A549 (cell line): ENCODE results near the gene CCT8. TPM values are rescaled to one million over a fixed set of nuclear protein-coding genes. Genes with fewer than 3 reads are reported as not detected.

Source experiments
- ATAC-seq, 2 experiments: fragments of 200-7000 bp in 1 of 2; fragments of >200 bp in 1 of 2; cut with Nextera tagmentation in 1 of 2; cut with Tn5 transposase in 1 of 2; 3 replicates each; pipeline versions ENCODE4 v1.8.0 to v1.9.1; 2018 to 2020; ENCODE audit warnings: mild to moderate bottlenecking in 1 of 2, moderate library complexity in 1 of 2
- CTCF ChIA-PET: fragments of 300-600 bp; sonication (Branson Sonifier 250); formaldehyde crosslinking; extraction: SDS; loops from one replicate; lab custom pipeline; 2021; ENCODE audit warnings: antibody characterized with exemption, inconsistent platforms; lab: Yijun Ruan, JAX
- POLR2A ChIA-PET: fragments of 350-600 bp; formaldehyde crosslinking; extraction: SDS; loops from one replicate; lab custom pipeline; 2021; ENCODE audit warnings: antibody characterized with exemption, inconsistent platforms; lab: Yijun Ruan, JAX
- DNase-seq, 2 experiments: peaks; one replicate each; pipeline versions ENCODE4 v3.0.0 to v3.0.0-alpha.2; 2011 to 2016; ENCODE audit warnings: low read depth in 1 of 2, low spot score in 1 of 2
- FAIRE-seq: peaks from 2 replicates; lab custom pipeline; 2011; peaks lifted over from hg19 to GRCh38; lab: Jason Lieb, UNC
- H3K27ac ChIP-seq, 2 experiments: fragments of >200 bp; sonication (Bioruptor Twin); formaldehyde crosslinking; 3 replicates each; pipeline ENCODE4 v1.5.1; 2016 to 2017
- H3K4me1 ChIP-seq: fragments of >200 bp; sonication (Bioruptor Twin); formaldehyde crosslinking; 3 replicates; pipeline ENCODE4 v1.6.1; 2016
- H3K4me2 ChIP-seq: fragments of >200 bp; sonication (Bioruptor Twin); formaldehyde crosslinking; 3 replicates; pipeline ENCODE4 v1.6.1; 2016
- H3K4me3 ChIP-seq: fragments of >200 bp; sonication (Bioruptor Twin); formaldehyde crosslinking; 3 replicates; pipeline ENCODE4 v1.5.1; 2016
- H3K9me3 ChIP-seq: fragments of >200 bp; sonication (Bioruptor Twin); formaldehyde crosslinking; 3 replicates; pipeline ENCODE4 v1.6.1; 2016
- CBX2 ChIP-seq: fragments of 200-600 bp; sonication (generic); IDR thresholded peaks from 2 replicates; pipeline ENCODE4 v1.6.1; 2016; ENCODE audit warnings: low read depth, mild to moderate bottlenecking, borderline replicate concordance
- CBX8 ChIP-seq: fragments of 200-600 bp; sonication (generic); IDR thresholded peaks from 2 replicates; pipeline ENCODE4 v1.6.1; 2016
- EHF ChIP-seq: fragments of 250-450 bp; sonication (Bioruptor Pico); IDR thresholded peaks from 2 replicates; pipeline ENCODE4 v1.5.0; 2020; ENCODE audit warnings: mild to moderate bottlenecking
- EHMT2 ChIP-seq: fragments of 200-600 bp; sonication (generic); IDR thresholded peaks from 2 replicates; pipeline ENCODE4 v1.6.1; 2016; ENCODE audit warnings: antibody characterized with exemption, low read depth, mild to moderate bottlenecking, moderate library complexity
- EP300 ChIP-seq, 2 experiments: fragments of >200 bp; sonication (Bioruptor Twin); formaldehyde crosslinking; IDR thresholded peaks; 2 replicates in 1 of 2; 3 replicates in 1 of 2; pipeline ENCODE4 v1.6.1; 2016 to 2017
- ESRRA ChIP-seq: fragments of 150-350 bp; IDR thresholded peaks from 2 replicates; pipeline ENCODE4 v1.6.1; 2014; ENCODE audit warnings: mild to moderate bottlenecking, low read length, borderline replicate concordance
- FOSB ChIP-seq: fragments of 250-450 bp; sonication (Bioruptor Pico); IDR thresholded peaks from 2 replicates; pipeline ENCODE4 v1.5.0; 2020; ENCODE audit warnings: mild to moderate bottlenecking, moderate library complexity
- FOSL2 ChIP-seq, 2 experiments: fragments of 450-650 bp in 1 of 2; fragments of >200 bp in 1 of 2; sonication (Bioruptor Twin) in 1 of 2; formaldehyde crosslinking; IDR thresholded peaks; 2 replicates each; pipeline versions ENCODE4 v1.5.0 to v1.6.1; 2016 to 2020; ENCODE audit warnings: mild to moderate bottlenecking in 1 of 2, moderate library complexity in 1 of 2
- FOXS1 ChIP-seq: fragments of 250-450 bp; sonication (Bioruptor Pico); IDR thresholded peaks from 2 replicates; pipeline ENCODE4 v1.5.0; 2020; ENCODE audit warnings: mild to moderate bottlenecking, moderate library complexity
- HES2 ChIP-seq: fragments of >200 bp; sonication (Bioruptor Twin); formaldehyde crosslinking; IDR thresholded peaks from 2 replicates; pipeline ENCODE4 v1.6.1; 2016
- HOXA7 ChIP-seq: fragments of 250-450 bp; sonication (Bioruptor Pico); IDR thresholded peaks from 2 replicates; pipeline ENCODE4 v1.5.0; 2020; ENCODE audit warnings: mild to moderate bottlenecking, moderate library complexity
- HOXB13 ChIP-seq: fragments of 250-450 bp; sonication (Bioruptor Pico); IDR thresholded peaks from 2 replicates; pipeline ENCODE4 v1.5.0; 2020; ENCODE audit warnings: low read depth, mild to moderate bottlenecking, moderate library complexity
- JUNB ChIP-seq: fragments of >200 bp; sonication (Bioruptor Twin); formaldehyde crosslinking; IDR thresholded peaks from 2 replicates; pipeline ENCODE4 v1.6.1; 2016
- PHF8 ChIP-seq: fragments of 200-600 bp; sonication (generic); IDR thresholded peaks from 2 replicates; pipeline ENCODE4 v1.6.1; 2016; ENCODE audit warnings: low read depth, mild to moderate bottlenecking, antibody characterized with exemption, moderate library complexity, borderline replicate concordance
- RFX5 ChIP-seq: fragments of 450-650 bp; IDR thresholded peaks from 2 replicates; pipeline ENCODE4 v1.7.1; 2014; ENCODE audit warnings: antibody characterized with exemption, mild to moderate bottlenecking, moderate library complexity
- RNF2 ChIP-seq: fragments of 200-600 bp; sonication (generic); IDR thresholded peaks from 2 replicates; pipeline ENCODE4 v1.6.1; 2016; ENCODE audit warnings: low read depth, mild to moderate bottlenecking, antibody characterized with exemption, moderate library complexity, borderline replicate concordance
- SREBF2 ChIP-seq: fragments of 450-650 bp; IDR thresholded peaks from 2 replicates; pipeline ENCODE4 v1.6.1; 2014; ENCODE audit warnings: mild to moderate bottlenecking, moderate library complexity
- WGBS: methylation state at CpG from one replicate; pipeline ENCODE4 v1.1.6; 2017; ENCODE audit errors: missing lambda C conversion rate; 5-methylcytosine and 5-hydroxymethylcytosine counted together
- polyA plus RNA-seq, 4 experiments: library from polyadenylated mRNA; depleted of rRNA in 3 of 4; stranded (reverse); fragments of >200 nt; fragmentation: RNase III in 1 of 4; extraction: RNeasy Plus Mini Kit Qiagen cat#74134 plus additional on column Dnase treatment in 1 of 4; gene quantifications; 2 replicates in 3 of 4; 3 replicates in 1 of 4; pipeline ENCODE4 v1.2.3, GENCODE V29; 2011 to 2017
- TF ChIP-seq, protein P1 (sequence below): fragments of 250-450 bp; sonication (Bioruptor Pico); IDR thresholded peaks from 2 replicates; pipeline ENCODE4 v1.5.0; 2020; ENCODE audit warnings: low read depth, mild to moderate bottlenecking, moderate library complexity
- TF ChIP-seq, protein P2 (sequence below): fragments of 200-600 bp; sonication (generic); IDR thresholded peaks from 2 replicates; pipeline ENCODE4 v1.6.1; 2016; ENCODE audit warnings: antibody characterized with exemption, mild to moderate bottlenecking, moderate library complexity
- TF ChIP-seq, protein P3 (sequence below): fragments of 150-350 bp; IDR thresholded peaks from 2 replicates; pipeline ENCODE4 v1.6.1; 2014; ENCODE audit warnings: low read depth, mild to moderate bottlenecking, low read length
- TF ChIP-seq, protein P4 (sequence below): IDR thresholded peaks from 2 replicates; pipeline ENCODE4 v1.6.1; 2012; ENCODE audit warnings: low read depth, borderline replicate concordance

CCT8 gene
- polyA plus RNA-seq, 2 of the 4 experiments (the other 2 are of a cell fraction), result 216 to 296 TPM

GRCh38 chr21:29102791-29103257 is 29.4 kb upstream of the CCT8 start:
- ChIA-PET CTCF (interaction anchor here (1.2 kb wide), 1 partner anchor 13 kb away, joined by 3 read pairs; no protein-coding TSS in a partner anchor), POLR2A (no interaction called here)
- ATAC-seq (no peak), DNase-seq (no peak), FAIRE-seq (no peak)
- Histone ChIP-seq H3K4me2 (no peak overlapping the region), H3K9me3 (no peaks in the 10 kb centered on the region), H3K4me1 (no peaks in the 10 kb centered on the region), H3K4me3 (no peak overlapping the region), H3K27ac (no peak overlapping the region)
- TF ChIP-seq RNF2 (no peak), FOSL2 (IDR thresholded peaks at IDR 0.05) (no peak), FOSL2 (CRISPR knock-in tag; IDR thresholded peaks at IDR 0.05) (no peak), HES2 (no peak), HOXB13 (no peak), EP300 (IDR thresholded peaks at IDR 0.05) (no peak), RFX5 (no peak), CBX2 (no peak), EHMT2 (no peak), HOXA7 (no peak), JUNB (no peak)
- TF ChIP-seq, protein P1, sequence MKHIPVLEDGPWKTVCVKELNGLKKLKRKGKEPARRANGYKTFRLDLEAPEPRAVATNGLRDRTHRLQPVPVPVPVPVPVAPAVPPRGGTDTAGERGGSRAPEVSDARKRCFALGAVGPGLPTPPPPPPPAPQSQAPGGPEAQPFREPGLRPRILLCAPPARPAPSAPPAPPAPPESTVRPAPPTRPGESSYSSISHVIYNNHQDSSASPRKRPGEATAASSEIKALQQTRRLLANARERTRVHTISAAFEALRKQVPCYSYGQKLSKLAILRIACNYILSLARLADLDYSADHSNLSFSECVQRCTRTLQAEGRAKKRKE (CRISPR knock-in tag), result no peak
- TF ChIP-seq, protein P2, sequence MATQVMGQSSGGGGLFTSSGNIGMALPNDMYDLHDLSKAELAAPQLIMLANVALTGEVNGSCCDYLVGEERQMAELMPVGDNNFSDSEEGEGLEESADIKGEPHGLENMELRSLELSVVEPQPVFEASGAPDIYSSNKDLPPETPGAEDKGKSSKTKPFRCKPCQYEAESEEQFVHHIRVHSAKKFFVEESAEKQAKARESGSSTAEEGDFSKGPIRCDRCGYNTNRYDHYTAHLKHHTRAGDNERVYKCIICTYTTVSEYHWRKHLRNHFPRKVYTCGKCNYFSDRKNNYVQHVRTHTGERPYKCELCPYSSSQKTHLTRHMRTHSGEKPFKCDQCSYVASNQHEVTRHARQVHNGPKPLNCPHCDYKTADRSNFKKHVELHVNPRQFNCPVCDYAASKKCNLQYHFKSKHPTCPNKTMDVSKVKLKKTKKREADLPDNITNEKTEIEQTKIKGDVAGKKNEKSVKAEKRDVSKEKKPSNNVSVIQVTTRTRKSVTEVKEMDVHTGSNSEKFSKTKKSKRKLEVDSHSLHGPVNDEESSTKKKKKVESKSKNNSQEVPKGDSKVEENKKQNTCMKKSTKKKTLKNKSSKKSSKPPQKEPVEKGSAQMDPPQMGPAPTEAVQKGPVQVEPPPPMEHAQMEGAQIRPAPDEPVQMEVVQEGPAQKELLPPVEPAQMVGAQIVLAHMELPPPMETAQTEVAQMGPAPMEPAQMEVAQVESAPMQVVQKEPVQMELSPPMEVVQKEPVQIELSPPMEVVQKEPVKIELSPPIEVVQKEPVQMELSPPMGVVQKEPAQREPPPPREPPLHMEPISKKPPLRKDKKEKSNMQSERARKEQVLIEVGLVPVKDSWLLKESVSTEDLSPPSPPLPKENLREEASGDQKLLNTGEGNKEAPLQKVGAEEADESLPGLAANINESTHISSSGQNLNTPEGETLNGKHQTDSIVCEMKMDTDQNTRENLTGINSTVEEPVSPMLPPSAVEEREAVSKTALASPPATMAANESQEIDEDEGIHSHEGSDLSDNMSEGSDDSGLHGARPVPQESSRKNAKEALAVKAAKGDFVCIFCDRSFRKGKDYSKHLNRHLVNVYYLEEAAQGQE, result no peak
- TF ChIP-seq, protein P3, sequence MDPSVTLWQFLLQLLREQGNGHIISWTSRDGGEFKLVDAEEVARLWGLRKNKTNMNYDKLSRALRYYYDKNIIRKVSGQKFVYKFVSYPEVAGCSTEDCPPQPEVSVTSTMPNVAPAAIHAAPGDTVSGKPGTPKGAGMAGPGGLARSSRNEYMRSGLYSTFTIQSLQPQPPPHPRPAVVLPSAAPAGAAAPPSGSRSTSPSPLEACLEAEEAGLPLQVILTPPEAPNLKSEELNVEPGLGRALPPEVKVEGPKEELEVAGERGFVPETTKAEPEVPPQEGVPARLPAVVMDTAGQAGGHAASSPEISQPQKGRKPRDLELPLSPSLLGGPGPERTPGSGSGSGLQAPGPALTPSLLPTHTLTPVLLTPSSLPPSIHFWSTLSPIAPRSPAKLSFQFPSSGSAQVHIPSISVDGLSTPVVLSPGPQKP, result no peak
- 100% methylated on average over 2 of the region's 2 CpGs for WGBS

GRCh38 chr21:29098156-29098555 is 24.7 kb upstream of the CCT8 start:
- H3K4me1 ChIP-seq, result no peaks in the 10 kb centered on the region
- no peak for FAIRE-seq
- ATAC-seq, result no peak
- CTCF ChIA-PET, result interaction anchor here (1.4 to 1.6 kb wide), 2 partner anchors 12 to 274 kb away, joined by 5 read pairs; no protein-coding TSS in a partner anchor
- TF ChIP-seq, protein P4, sequence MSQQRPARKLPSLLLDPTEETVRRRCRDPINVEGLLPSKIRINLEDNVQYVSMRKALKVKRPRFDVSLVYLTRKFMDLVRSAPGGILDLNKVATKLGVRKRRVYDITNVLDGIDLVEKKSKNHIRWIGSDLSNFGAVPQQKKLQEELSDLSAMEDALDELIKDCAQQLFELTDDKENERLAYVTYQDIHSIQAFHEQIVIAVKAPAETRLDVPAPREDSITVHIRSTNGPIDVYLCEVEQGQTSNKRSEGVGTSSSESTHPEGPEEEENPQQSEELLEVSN, result no peak
- TF ChIP-seq EHF (CRISPR knock-in tag) (no peak), CBX8 (no peak), ESRRA (no peak), PHF8 (no peak), HOXA7 (no peak), HES2 (no peak), FOXS1 (CRISPR knock-in tag) (no peak), SREBF2 (no peak), FOSB (CRISPR knock-in tag) (no peak)
- TF ChIP-seq, protein P2, result no peak
- WGBS, result 88% methylated on average over 2 of the region's 2 CpGs
- H3K4me3 ChIP-seq, result no peak overlapping the region
- H3K4me2 ChIP-seq, result no peak overlapping the region
- H3K27ac ChIP-seq, result no peak overlapping the region
- POLR2A ChIA-PET, result no interaction called here
- DNase-seq, result no peak
- no peaks in the 10 kb centered on the region for H3K9me3 ChIP-seq
